SU-DHL-6 (cell line): ENCODE data around the gene IFTAP.

Experiments used
- H2AFZ ChIP-seq: fragments of 200-600 bp; sonication (generic); 2 replicates; pipeline ENCODE4 v1.6.1; 2014; ENCODE audit warnings: low read depth, mild to moderate bottlenecking, moderate library complexity, mixed read lengths, antibody characterized with exemption, low read length; ENCODE audit not compliant: severe bottlenecking
- H3F3A ChIP-seq: fragments of 200-600 bp; shearing (Covaris generic); 2 replicates; pipeline ENCODE4 v1.6.0; 2016; ENCODE audit warnings: antibody characterized with exemption, mild to moderate bottlenecking; ENCODE audit not compliant: insufficient read depth
- H3K27ac ChIP-seq: fragments of 200-600 bp; sonication (generic); 2 replicates; pipeline ENCODE4 v1.5.1; 2016; ENCODE audit warnings: low read depth, mild to moderate bottlenecking, low read length, moderate library complexity, mixed read lengths
- H3K27me3 ChIP-seq: fragments of 200-600 bp; sonication (generic), shearing (Covaris generic); 2 replicates; pipeline ENCODE4 v1.6.0; 2014; ENCODE audit warnings: mild to moderate bottlenecking, low read length
- H3K36me3 ChIP-seq: fragments of 200-600 bp; sonication (generic); 2 replicates; pipeline ENCODE4 v1.6.1; 2014; ENCODE audit warnings: mild to moderate bottlenecking, low read length, mixed read lengths
- H3K4me2 ChIP-seq: fragments of 300-600, 200-600 bp; shearing (Covaris generic), sonication (generic); 2 replicates; pipeline ENCODE4 v1.6.0; 2014; ENCODE audit warnings: low read length, low read depth, mild to moderate bottlenecking; ENCODE audit not compliant: poor library complexity, severe bottlenecking
- H3K4me3 ChIP-seq: fragments of 200-600 bp; sonication (generic); 2 replicates; pipeline ENCODE4 v1.5.1; 2014; ENCODE audit warnings: antibody characterized with exemption, low read length, mild to moderate bottlenecking, mixed read lengths; ENCODE audit not compliant: insufficient read depth, poor library complexity, severe bottlenecking
- H3K79me2 ChIP-seq: fragments of 200-600 bp; sonication (generic); 2 replicates; pipeline ENCODE4 v1.6.1; 2014; ENCODE audit warnings: mild to moderate bottlenecking, low read length, moderate library complexity; ENCODE audit not compliant: insufficient read depth
- H3K9ac ChIP-seq: fragments of 200-600 bp; sonication (generic); 2 replicates; pipeline ENCODE4 v1.7.0; 2014; ENCODE audit warnings: mild to moderate bottlenecking, low read length
- H3K9me2 ChIP-seq: fragments of 200-600 bp; sonication (generic); replicated peaks from 2 replicates; pipeline ENCODE4 v1.6.1; 2014; ENCODE audit warnings: low read length; ENCODE audit not compliant: insufficient read depth
- H3K9me3 ChIP-seq: fragments of 200-600 bp; sonication (generic); 2 replicates; pipeline ENCODE4 v1.6.1; 2014; ENCODE audit warnings: low read length, mixed read lengths; ENCODE audit not compliant: insufficient read depth
- H4K20me1 ChIP-seq: fragments of 200-600 bp; sonication (generic); 2 replicates; pipeline ENCODE4 v1.6.1; 2014; ENCODE audit warnings: low read depth, mild to moderate bottlenecking, antibody characterized with exemption, low read length, moderate library complexity, mixed read lengths
- CTCF ChIP-seq: fragments of 200-600 bp; sonication (generic); IDR thresholded peaks from one replicate; pipeline ENCODE4 v1.5.1; 2017; ENCODE audit warnings: antibody characterized with exemption, mild to moderate bottlenecking, low read length, moderate library complexity; ENCODE audit not compliant: insufficient read depth, poor library complexity, severe bottlenecking
- EZH2phosphoT487 ChIP-seq: fragments of 200-600 bp; sonication (generic), shearing (Covaris generic); conservative IDR thresholded peaks from 2 replicates; pipeline ENCODE4 v1.6.1; 2018; ENCODE audit warnings: mild to moderate bottlenecking, antibody characterized with exemption, low read length, moderate library complexity, mixed read lengths

IFTAP gene

GRCh38 chr11:36574486-36574885 lies 19.8 kb upstream of the IFTAP start:
- no peaks in the 10 kb centered on the region for H3K9me3 ChIP-seq
- H3K9ac ChIP-seq, result no peak overlapping the region
- TF ChIP-seq CTCF, result no peak
- no peak for TF ChIP-seq EZH2phosphoT487
- no peaks in the 10 kb centered on the region for H3K36me3 ChIP-seq
- no peaks in the 10 kb centered on the region for H3K27me3 ChIP-seq
- H3K79me2 ChIP-seq, result no peaks in the 10 kb centered on the region
- H3K27ac ChIP-seq, result no peak overlapping the region
- no peaks in the 10 kb centered on the region for H3F3A ChIP-seq
- H4K20me1 ChIP-seq, result no peaks in the 10 kb centered on the region
- no peak overlapping the region for H2AFZ ChIP-seq
- no peaks in the 10 kb centered on the region for H3K9me2 ChIP-seq
- H3K4me3 ChIP-seq, result no peak overlapping the region
- H3K4me2 ChIP-seq, result no peak overlapping the region

GRCh38 chr11:36577373-36577772 lies 16.9 kb upstream of the IFTAP start:
- Histone ChIP-seq H3K4me2 (no peak overlapping the region), H4K20me1 (no peaks in the 10 kb centered on the region), H3K79me2 (no peaks in the 10 kb centered on the region), H3F3A (no peaks in the 10 kb centered on the region), H3K36me3 (no peaks in the 10 kb centered on the region), H2AFZ (no peak overlapping the region), H3K27ac (no peak overlapping the region), H3K9me3 (peaks cover 15% of the 10 kb centered on the region; the same call in 1 of the 2 replicates), H3K4me3 (no peak overlapping the region), H3K9me2 (no peaks in the 10 kb centered on the region), H3K9ac (no peak overlapping the region), H3K27me3 (no peaks in the 10 kb centered on the region)
- TF ChIP-seq CTCF (no peak), EZH2phosphoT487 (no peak)

- Histone ChIP-seq H3K27ac (no peak overlapping the region), H3K9ac (no peak overlapping the region), H3K79me2 (no peaks in the 10 kb centered on the region), H3K9me3 (peaks cover 15% of the 10 kb centered on the region; the same call in 1 of the 2 replicates), H2AFZ (no peak overlapping the region), H3K4me2 (no peak overlapping the region), H3K4me3 (no peak overlapping the region), H4K20me1 (no peaks in the 10 kb centered on the region), H3K36me3 (no peaks in the 10 kb centered on the region), H3K27me3 (no peaks in the 10 kb centered on the region), H3F3A (no peaks in the 10 kb centered on the region), H3K9me2 (no peaks in the 10 kb centered on the region)
- TF ChIP-seq EZH2phosphoT487, result no peak
Observed at GRCh38 chr11:36577859-36578258, 16.4 kb upstream of the IFTAP start.

- H3K27ac ChIP-seq, result no peak overlapping the region
- H3K79me2 ChIP-seq, result no peaks in the 10 kb centered on the region
- no peak overlapping the region for H2AFZ ChIP-seq
Observed at GRCh38 chr11:36578458-36578857, 15.8 kb upstream of the IFTAP start.

More at GRCh38 chr11:36578458-36578857, 15.8 kb upstream of the IFTAP start:
- no peak overlapping the region for H3K4me3 ChIP-seq
- TF ChIP-seq CTCF (no peak), EZH2phosphoT487 (no peak)
- no peak overlapping the region for H3K4me2 ChIP-seq
- no peaks in the 10 kb centered on the region for H3F3A ChIP-seq
- no peaks in the 10 kb centered on the region for H3K27me3 ChIP-seq
- no peak overlapping the region for H3K9ac ChIP-seq
- H3K36me3 ChIP-seq, result no peaks in the 10 kb centered on the region
- peaks cover 15% of the 10 kb centered on the region; the same call in 1 of the 2 replicates for H3K9me3 ChIP-seq
- H3K9me2 ChIP-seq, result no peaks in the 10 kb centered on the region
- no peaks in the 10 kb centered on the region for H4K20me1 ChIP-seq
